Astrocyte of the spinal cord (primary cell): ENCODE data around the gene WSCD2.
A peak's percentile ranks its signal among the peaks of the same experiment; 100 is the strongest.
"Not testable (repeated sequence)": the region's sequence is repeated elsewhere in the genome, so short reads cannot be mapped to it uniquely, and the experiment has no call there.

ENCODE experiments used
- DNase-seq: peaks from one replicate; pipeline ENCODE4 v3.0.0; 2011; ENCODE audit warnings: low read depth, low spot score
- H3K4me3 ChIP-seq: 2 replicates; pipeline ENCODE4 v1.5.1; 2011; ENCODE audit warnings: low read depth, mild to moderate bottlenecking, low read length, moderate library complexity
- CTCF ChIP-seq: IDR thresholded peaks from 2 replicates; pipeline ENCODE4 v1.5.1; 2012; ENCODE audit warnings: low read depth, mild to moderate bottlenecking, low read length, inconsistent platforms
- in situ Hi-C: cut with HindIII; loops from 2 replicates; pipeline ENCODE4 v1.10.0; 2017; ENCODE audit warnings: low sequenced_read_pairs

Gene WSCD2

GRCh38 chr12:108210001-108210400, 80.9 kb downstream of the WSCD2 start:
- H3K4me3 ChIP-seq, result no peak overlapping the region
- no peak for DNase-seq
- no peak for TF ChIP-seq CTCF
- in situ Hi-C loops, result no loop called here

DNA sequence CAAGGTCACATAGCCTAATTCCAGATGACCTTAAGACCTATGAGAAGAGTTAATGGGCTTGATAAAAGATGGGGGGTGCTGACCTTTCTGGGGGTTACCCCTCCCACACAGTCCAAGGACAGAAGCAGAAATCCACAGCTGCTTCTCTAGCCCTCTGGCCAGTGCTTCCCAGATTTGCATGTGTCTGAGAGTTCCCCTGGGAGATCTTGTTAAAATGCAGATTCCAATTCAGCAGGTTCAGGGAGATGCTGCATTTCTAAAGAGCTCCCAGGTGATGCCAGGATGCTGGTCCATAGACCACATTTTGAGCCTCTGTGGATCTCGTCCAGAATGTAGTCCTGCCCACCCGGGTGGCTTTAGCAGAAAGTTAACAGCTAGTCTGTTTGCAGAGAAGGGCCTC, 82.1 kb downstream of the WSCD2 start:
- no peak overlapping the region for H3K4me3 ChIP-seq
- in situ Hi-C loops, result no loop called here

GRCh38 chr12:108213871-108214445, 84.9 kb downstream of the WSCD2 start:
- TF ChIP-seq CTCF, result no peak
- H3K4me3 ChIP-seq, result no peak overlapping the region
- DNase-seq, result no peak
- in situ Hi-C loops, result no loop called here

More for the DNA sequence above, 82.1 kb downstream of the WSCD2 start:
- TF ChIP-seq CTCF, result no peak
- no peak for DNase-seq

- in situ Hi-C loops, result no loop called here
- H3K4me3 ChIP-seq, result no peak overlapping the region
- TF ChIP-seq CTCF, result no peak
- DNase-seq, result peak; percentile 9
These were observed 85.4 kb downstream of the WSCD2 start for GRCh38 chr12:108214486-108214885.

DNA sequence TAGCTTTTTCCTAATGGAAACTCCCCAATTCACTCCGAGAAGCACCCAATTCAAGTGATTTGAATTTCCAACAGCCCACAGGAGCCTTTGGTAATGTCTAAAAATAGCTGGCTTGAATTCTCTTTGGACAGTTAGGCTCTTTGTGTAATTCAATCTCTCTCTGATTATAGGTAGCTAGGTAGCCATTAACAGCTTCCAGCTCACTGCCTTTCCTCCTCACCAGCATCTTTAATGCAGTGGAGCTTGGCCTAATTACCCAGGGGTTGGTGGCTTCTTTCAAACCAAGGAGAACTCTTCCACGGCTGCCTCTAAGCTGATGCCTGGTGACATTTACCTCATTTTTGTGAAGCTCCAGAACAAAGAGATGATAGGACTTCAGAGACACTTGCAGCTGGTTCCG, 86.4 kb downstream of the WSCD2 start:
- in situ Hi-C loops, result no loop called here
- TF ChIP-seq CTCF, result no peak
- H3K4me3 ChIP-seq, result no peak overlapping the region
- DNase-seq, result no peak

- TF ChIP-seq CTCF, result no peak
- in situ Hi-C loops, result no loop called here
- no peak for DNase-seq
- no peak overlapping the region for H3K4me3 ChIP-seq
These were observed 89.8 kb downstream of the WSCD2 start for GRCh38 chr12:108218921-108219320.

- DNase-seq, in situ Hi-C loops, H3K4me3 ChIP-seq: not testable (repeated sequence)
These were observed 96.0 kb downstream of the WSCD2 start for GRCh38 chr12:108225101-108225500.
